ENCODE results near the gene STPG3.
"Not testable (repeated sequence)": the region's sequence is repeated elsewhere in the genome, so short reads cannot be mapped to it uniquely, and the experiment has no call there.

The STPG3 gene

GRCh38 chr9:137262173-137262908, 11.3 kb downstream of the STPG3 start:
- not testable (repeated sequence) for H3K4me1 Mint-ChIP-seq; ATAC-seq; H3K9me3 Mint-ChIP-seq; H3K4me3 Mint-ChIP-seq; DNase-seq (ENCODE audit: low spot score in 2 of 2); H3K27ac Mint-ChIP-seq
- peaks cover 84% of the 10 kb centered on the region for H3K36me3 Mint-ChIP-seq

- peaks cover 84% of the 10 kb centered on the region for H3K36me3 Mint-ChIP-seq
- ATAC-seq, result no peak
- DNase-seq (ENCODE audit: low spot score in 2 of 2), result no peak
- H3K4me1 Mint-ChIP-seq, result peaks cover 5% of the 10 kb centered on the region
- no peak overlapping the region for H3K4me3 Mint-ChIP-seq
- H3K27ac Mint-ChIP-seq, result no peak overlapping the region
- no peaks in the 10 kb centered on the region for H3K9me3 Mint-ChIP-seq
These were observed 11.8 kb downstream of the STPG3 start for GRCh38 chr9:137262909-137263285.

- Mint-ChIP-seq H3K4me3 (no peak overlapping the region), H3K9me3 (no peaks in the 10 kb centered on the region), H3K36me3 (peaks cover 84% of the 10 kb centered on the region), H3K27ac (peak overlapping the region; percentile 60), H3K4me1 (peaks cover 8% of the 10 kb centered on the region)
- DNase-seq (ENCODE audit: low spot score in 2 of 2), result no peak
- no peak for ATAC-seq
These were observed 12.4 kb downstream of the STPG3 start for GRCh38 chr9:137263506-137263905.

- Mint-ChIP-seq H3K36me3 (peaks cover 84% of the 10 kb centered on the region), H3K27ac (no peak overlapping the region), H3K9me3 (no peaks in the 10 kb centered on the region), H3K4me3 (no peak overlapping the region), H3K4me1 (peaks cover 13% of the 10 kb centered on the region)
- no peak for DNase-seq (ENCODE audit: low spot score in 2 of 2)
- ATAC-seq, result no peak
These were observed 13.0 kb downstream of the STPG3 start for GRCh38 chr9:137264067-137264466.

GRCh38 chr9:137265496-137266161, 14.5 kb downstream of the STPG3 start:
- Mint-ChIP-seq H3K4me3 (no peak overlapping the region), H3K9me3 (no peaks in the 10 kb centered on the region), H3K4me1 (peaks cover 21% of the 10 kb centered on the region), H3K27ac (no peak overlapping the region), H3K36me3 (peaks cover 84% of the 10 kb centered on the region)
- ATAC-seq (peak; percentile 22), DNase-seq (ENCODE audit: low spot score in 2 of 2) (no peak)

DNA sequence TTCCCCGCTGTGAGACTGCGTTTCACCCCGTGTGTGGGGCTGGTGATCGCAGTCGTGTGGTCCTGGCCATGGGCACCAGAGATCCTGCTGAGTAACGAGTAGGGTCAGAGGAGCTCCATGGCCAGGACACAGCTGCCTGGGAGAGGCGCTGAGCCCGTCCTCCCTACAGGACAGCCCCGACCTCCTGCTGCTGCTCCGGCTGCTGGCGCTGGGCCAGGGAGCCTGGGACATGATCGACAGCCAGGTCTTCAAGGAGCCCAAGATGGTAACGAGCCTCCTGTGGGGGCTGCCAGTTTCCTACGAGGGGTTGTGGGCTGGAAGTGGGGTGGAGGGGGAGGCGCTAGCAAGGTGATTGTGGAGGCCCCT, 15.1 kb downstream of the STPG3 start:
- Mint-ChIP-seq H3K4me1 (peaks cover 24% of the 10 kb centered on the region), H3K9me3 (no peaks in the 10 kb centered on the region), H3K36me3 (peaks cover 84% of the 10 kb centered on the region), H3K27ac (no peak overlapping the region), H3K4me3 (no peak overlapping the region)
- ATAC-seq (no peak), DNase-seq (ENCODE audit: low spot score in 2 of 2) (no peak)

- DNase-seq (ENCODE audit: low spot score in 2 of 2), result no peak
- no peak for ATAC-seq
- H3K36me3 Mint-ChIP-seq, result peaks cover 81% of the 10 kb centered on the region
- peaks cover 25% of the 10 kb centered on the region for H3K4me1 Mint-ChIP-seq
- H3K4me3 Mint-ChIP-seq, result no peak overlapping the region
- H3K9me3 Mint-ChIP-seq, result no peaks in the 10 kb centered on the region
- H3K27ac Mint-ChIP-seq, result no peak overlapping the region
These were observed 15.7 kb downstream of the STPG3 start for GRCh38 chr9:137266585-137267453.

DNA sequence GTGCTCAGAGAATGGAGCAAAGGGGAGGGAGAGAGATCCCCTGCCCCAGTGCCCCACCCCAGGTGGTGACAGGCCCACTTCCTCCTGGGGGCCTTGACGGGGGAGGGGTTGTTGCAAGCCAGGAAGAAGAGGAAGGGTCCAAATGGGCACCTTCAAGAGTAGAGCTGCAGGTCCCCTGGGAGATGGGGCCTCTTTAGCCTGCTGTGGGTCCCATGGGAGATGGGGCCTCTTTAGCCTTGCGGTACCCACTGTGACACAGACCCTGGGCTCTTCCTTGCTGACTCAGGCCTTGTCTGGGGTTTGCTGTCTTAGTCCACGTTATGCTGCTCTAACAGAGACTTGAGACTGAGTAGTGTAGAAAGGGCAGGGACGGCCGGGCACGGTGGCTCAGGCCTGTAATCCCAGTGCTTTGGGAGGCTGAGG, 16.9 kb downstream of the STPG3 start:
- DNase-seq (ENCODE audit: low spot score in 2 of 2) (no peak), ATAC-seq (no peak)
- Mint-ChIP-seq H3K4me3 (no peak overlapping the region), H3K9me3 (no peaks in the 10 kb centered on the region), H3K36me3 (peaks cover 78% of the 10 kb centered on the region), H3K4me1 (peaks cover 23% of the 10 kb centered on the region), H3K27ac (no peak overlapping the region)

- Mint-ChIP-seq H3K27ac (peak overlapping the region; percentile 16), H3K4me3 (no peak overlapping the region), H3K36me3 (peaks cover 77% of the 10 kb centered on the region), H3K9me3 (no peaks in the 10 kb centered on the region), H3K4me1 (peaks cover 23% of the 10 kb centered on the region)
- DNase-seq (ENCODE audit: low spot score in 2 of 2), result no peak
- ATAC-seq, result no peak
These were observed 17.6 kb downstream of the STPG3 start for GRCh38 chr9:137268538-137269201.

GRCh38 chr9:137269231-137269772, 18.2 kb downstream of the STPG3 start:
- ATAC-seq, result no peak
- H3K9me3 Mint-ChIP-seq, result no peaks in the 10 kb centered on the region
- H3K4me1 Mint-ChIP-seq, result peaks cover 26% of the 10 kb centered on the region
- H3K4me3 Mint-ChIP-seq, result no peak overlapping the region
- peak overlapping the region; percentile 54 for H3K27ac Mint-ChIP-seq
- no peak for DNase-seq (ENCODE audit: low spot score in 2 of 2)
- H3K36me3 Mint-ChIP-seq, result peaks cover 71% of the 10 kb centered on the region

GRCh38 chr9:137270929-137271695, 20.0 kb downstream of the STPG3 start:
- ATAC-seq (no peak), DNase-seq (ENCODE audit: low spot score in 2 of 2) (no peak)
- Mint-ChIP-seq H3K36me3 (peaks cover 59% of the 10 kb centered on the region), H3K4me3 (no peak overlapping the region), H3K9me3 (no peaks in the 10 kb centered on the region), H3K27ac (peak overlapping the region; percentile 37), H3K4me1 (peaks cover 41% of the 10 kb centered on the region)

DNA sequence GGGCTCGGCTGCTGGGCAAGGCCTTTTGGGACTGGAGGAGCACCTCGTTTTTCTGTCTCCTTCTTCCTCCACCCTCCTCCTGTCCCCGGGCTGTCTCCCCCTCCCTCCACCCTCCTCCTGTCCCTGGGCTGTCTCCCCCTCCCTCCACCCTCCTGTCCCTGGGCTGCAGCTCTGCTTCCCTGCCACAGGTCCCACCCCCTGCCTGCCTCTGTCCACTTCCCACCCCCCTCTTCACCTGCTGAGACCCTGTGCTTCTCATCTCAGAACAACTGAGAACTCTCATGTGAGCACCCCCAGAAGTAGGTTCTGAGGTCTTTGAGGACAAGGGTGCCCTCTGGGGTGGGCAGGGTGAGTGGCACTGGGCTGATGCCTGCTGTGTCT, 20.6 kb downstream of the STPG3 start:
- Mint-ChIP-seq H3K4me1 (peaks cover 42% of the 10 kb centered on the region), H3K4me3 (no peak overlapping the region), H3K9me3 (no peaks in the 10 kb centered on the region), H3K27ac (peak overlapping the region; percentile 37), H3K36me3 (peaks cover 54% of the 10 kb centered on the region)
- ATAC-seq (no peak), DNase-seq (ENCODE audit: low spot score in 2 of 2) (no peak)

DNA sequence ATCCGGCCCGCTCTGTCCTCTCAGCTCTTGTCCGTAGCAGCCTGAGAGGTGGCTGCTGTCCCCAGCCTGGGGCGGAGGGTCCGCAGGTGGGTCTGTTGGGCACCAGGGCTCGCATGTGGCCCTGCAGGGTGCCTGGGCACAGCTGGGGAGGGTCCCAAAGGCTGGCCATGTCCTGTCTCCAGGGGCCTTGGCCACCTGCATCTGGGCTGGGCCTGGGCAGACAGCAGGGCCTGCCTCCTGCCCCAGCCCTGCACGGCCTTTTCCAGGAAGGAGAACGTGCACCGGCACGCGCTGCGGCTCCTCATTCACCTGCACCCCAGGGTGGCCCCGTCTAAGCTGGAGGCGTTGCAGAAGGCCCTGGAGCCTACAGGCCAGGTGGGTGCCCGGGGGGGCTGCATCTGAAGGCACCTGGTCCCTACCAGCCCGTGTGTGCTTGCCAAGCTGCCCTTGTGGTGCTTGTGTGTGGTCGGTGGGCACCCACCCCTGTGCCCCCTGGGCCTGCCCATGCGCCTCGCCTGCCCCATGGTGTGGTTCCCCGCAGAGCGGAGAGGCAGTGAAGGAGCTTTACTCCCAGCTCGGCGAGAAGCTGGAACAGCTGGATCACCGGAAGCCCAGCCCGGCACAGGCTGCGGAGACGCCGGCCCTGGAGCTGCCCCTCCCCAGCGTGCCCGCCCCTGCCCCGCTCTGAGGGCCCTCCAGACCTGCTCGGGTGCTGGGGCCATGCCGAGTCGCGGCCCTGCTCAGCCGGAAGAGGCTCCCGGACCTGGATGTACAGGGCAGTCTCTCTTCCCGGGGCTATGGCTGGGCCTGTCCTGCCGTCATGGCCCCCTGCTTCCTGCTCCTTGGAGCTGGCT, 21.4 kb downstream of the STPG3 start:
- Mint-ChIP-seq H3K36me3 (peaks cover 46% of the 10 kb centered on the region), H3K9me3 (no peaks in the 10 kb centered on the region), H3K4me3 (no peak overlapping the region), H3K27ac (no peak overlapping the region), H3K4me1 (peaks cover 49% of the 10 kb centered on the region)
- no peak for DNase-seq (ENCODE audit: low spot score in 2 of 2)
- ATAC-seq, result no peak

GRCh38 chr9:137273095-137273490, 22.0 kb downstream of the STPG3 start:
- no peak for ATAC-seq
- Mint-ChIP-seq H3K4me1 (peaks cover 49% of the 10 kb centered on the region), H3K27ac (no peak overlapping the region), H3K36me3 (peaks cover 40% of the 10 kb centered on the region), H3K9me3 (no peaks in the 10 kb centered on the region), H3K4me3 (no peak overlapping the region)
- DNase-seq (ENCODE audit: low spot score in 2 of 2), result no peak

Data from stimulated activated effector memory CD8-positive, alpha-beta T cell treated with anti-CD3 and anti-CD28 coated beads, Interleukin-12 subunit alpha, Interleukin-12 subunit beta, amount 100 ng/mL, for 72 hours (primary cell).